ENCODE results near the gene UACA. TPM values are rescaled to one million over a fixed set of nuclear protein-coding genes. Genes with fewer than 3 reads are reported as not detected.
"Not testable (repeated sequence)": the region's sequence is repeated elsewhere in the genome, so short reads cannot be mapped to it uniquely, and the experiment has no call there.

UACA gene
- total RNA-seq, 1 donor from 2014 or later, result 264 TPM

- peaks cover 14% of the 10 kb centered on the region for H3K36me3 Mint-ChIP-seq (ENCODE audit: unreplicated experiment)
Observed at GRCh38 chr15:70617911-70618287, 145.5 kb downstream of the UACA start.

GRCh38 chr15:70617076-70617910, 146.1 kb downstream of the UACA start:
- Mint-ChIP-seq H3K36me3 (ENCODE audit: unreplicated experiment) (peaks cover 14% of the 10 kb centered on the region), H3K4me1 (ENCODE audit: unreplicated experiment) (peaks cover 4% of the 10 kb centered on the region), H3K9me3 (ENCODE audit: unreplicated experiment) (no peaks in the 10 kb centered on the region), H3K4me3 (ENCODE audit: unreplicated experiment) (no peak overlapping the region), H3K27ac (ENCODE audit: unreplicated experiment) (no peak overlapping the region), H3K27me3 (ENCODE audit: unreplicated experiment) (peaks cover 15% of the 10 kb centered on the region)
- DNase-seq (ENCODE audit: extremely low spot score, unreplicated experiment), result no peak
- TF ChIP-seq CTCF (IDR thresholded peaks at IDR 0.05), result no peak

More at GRCh38 chr15:70617911-70618287, 145.5 kb downstream of the UACA start:
- Mint-ChIP-seq H3K27ac (ENCODE audit: unreplicated experiment) (no peak overlapping the region), H3K9me3 (ENCODE audit: unreplicated experiment) (no peaks in the 10 kb centered on the region), H3K27me3 (ENCODE audit: unreplicated experiment) (peaks cover 15% of the 10 kb centered on the region), H3K4me3 (ENCODE audit: unreplicated experiment) (no peak overlapping the region), H3K4me1 (ENCODE audit: unreplicated experiment) (peaks cover 4% of the 10 kb centered on the region)
- no peak for DNase-seq (ENCODE audit: extremely low spot score, unreplicated experiment)
- no peak for TF ChIP-seq CTCF (IDR thresholded peaks at IDR 0.05)

GRCh38 chr15:70616311-70616756, 147.0 kb downstream of the UACA start:
- Mint-ChIP-seq H3K27me3 (ENCODE audit: unreplicated experiment) (peaks cover 15% of the 10 kb centered on the region), H3K36me3 (ENCODE audit: unreplicated experiment) (peaks cover 11% of the 10 kb centered on the region)
- H3K4me1 Mint-ChIP-seq (ENCODE audit: unreplicated experiment); DNase-seq (ENCODE audit: extremely low spot score, unreplicated experiment); H3K4me3 Mint-ChIP-seq (ENCODE audit: unreplicated experiment); H3K27ac Mint-ChIP-seq (ENCODE audit: unreplicated experiment); H3K9me3 Mint-ChIP-seq (ENCODE audit: unreplicated experiment): not testable (repeated sequence)

- no peak overlapping the region for H3K4me3 Mint-ChIP-seq (ENCODE audit: unreplicated experiment)
- DNase-seq (ENCODE audit: extremely low spot score, unreplicated experiment), result no peak
- peaks cover 19% of the 10 kb centered on the region for H3K27me3 Mint-ChIP-seq (ENCODE audit: unreplicated experiment)
- TF ChIP-seq CTCF (IDR thresholded peaks at IDR 0.05), result no peak
- peaks cover 10% of the 10 kb centered on the region for H3K4me1 Mint-ChIP-seq (ENCODE audit: unreplicated experiment)
- H3K27ac Mint-ChIP-seq (ENCODE audit: unreplicated experiment), result no peak overlapping the region
- no peaks in the 10 kb centered on the region for H3K9me3 Mint-ChIP-seq (ENCODE audit: unreplicated experiment)
- peaks cover 7% of the 10 kb centered on the region for H3K36me3 Mint-ChIP-seq (ENCODE audit: unreplicated experiment)
Observed at GRCh38 chr15:70615435-70616310, 147.7 kb downstream of the UACA start.

- Mint-ChIP-seq H3K9me3 (ENCODE audit: unreplicated experiment) (no peaks in the 10 kb centered on the region), H3K27me3 (ENCODE audit: unreplicated experiment) (peaks cover 19% of the 10 kb centered on the region), H3K36me3 (ENCODE audit: unreplicated experiment) (peaks cover 2% of the 10 kb centered on the region), H3K4me3 (ENCODE audit: unreplicated experiment) (no peak overlapping the region), H3K27ac (ENCODE audit: unreplicated experiment) (no peak overlapping the region), H3K4me1 (ENCODE audit: unreplicated experiment) (peaks cover 23% of the 10 kb centered on the region)
- DNase-seq (ENCODE audit: extremely low spot score, unreplicated experiment), result no peak
- TF ChIP-seq CTCF (IDR thresholded peaks at IDR 0.05), result no peak
Observed at GRCh38 chr15:70614221-70614620, 149.1 kb downstream of the UACA start.

Data from osteocyte (in vitro differentiated cells).